DND-41 (cell line): ENCODE results near the gene BAHCC1.

ENCODE experiments used
- ATAC-seq: fragments of 200-7000 bp; cut with Tn5 transposase; 3 replicates; pipeline ENCODE4 v1.9.1; 2021; ENCODE audit warnings: low read depth; ENCODE audit not compliant: insufficient read depth
- DNase-seq: peaks from one replicate; pipeline ENCODE4 v3.0.0-alpha.2; 2020
- H2AFZ ChIP-seq: 2 replicates; pipeline ENCODE4 v1.6.0; 2012; ENCODE audit warnings: low read depth, low read length
- H3K27ac ChIP-seq: 2 replicates; pipeline ENCODE4 v1.5.1; 2012; ENCODE audit warnings: low read length, inconsistent platforms
- H3K27me3 ChIP-seq: fragments of 200-600 bp; sonication (generic); 2 replicates; pipeline ENCODE4 v1.6.0; 2012; ENCODE audit warnings: low read length, mild to moderate bottlenecking, inconsistent platforms; ENCODE audit not compliant: insufficient read depth, poor library complexity
- H3K36me3 ChIP-seq: 2 replicates; pipeline ENCODE4 v1.5.1; 2012; ENCODE audit warnings: low read length, inconsistent platforms; ENCODE audit not compliant: insufficient read depth
- H3K4me1 ChIP-seq: 2 replicates; pipeline ENCODE4 v1.5.1; 2012; ENCODE audit warnings: mild to moderate bottlenecking, low read length; ENCODE audit not compliant: insufficient read depth
- H3K4me2 ChIP-seq: 2 replicates; pipeline ENCODE4 v1.6.0; 2012; ENCODE audit warnings: mild to moderate bottlenecking, moderate library complexity, low read length, inconsistent platforms; ENCODE audit not compliant: insufficient read depth
- H3K4me3 ChIP-seq, 2 experiments: fragments of 200-600 bp in 1 of 2; shearing (Covaris generic) in 1 of 2; 2 replicates each; pipeline ENCODE4 v1.5.1; 2012 to 2016; ENCODE audit warnings: inconsistent platforms in 2 of 2, low read length in 2 of 2, mild to moderate bottlenecking in 2 of 2, low read depth in 1 of 2, moderate library complexity in 1 of 2
- H3K79me2 ChIP-seq: 2 replicates; pipeline ENCODE4 v1.6.0; 2012; ENCODE audit warnings: low read length, inconsistent platforms; ENCODE audit not compliant: insufficient read depth
- H3K9ac ChIP-seq: 2 replicates; pipeline ENCODE4 v1.6.0; 2012; ENCODE audit warnings: low read depth, mild to moderate bottlenecking, inconsistent platforms, low read length, moderate library complexity
- H3K9me3 ChIP-seq: 2 replicates; pipeline ENCODE4 v1.5.1; 2012; ENCODE audit warnings: low read length, moderate library complexity, mild to moderate bottlenecking, inconsistent platforms; ENCODE audit not compliant: insufficient read depth, severe bottlenecking
- H4K20me1 ChIP-seq: 2 replicates; pipeline ENCODE4 v1.6.0; 2012; ENCODE audit warnings: low read length; ENCODE audit not compliant: insufficient read depth
- CTCF ChIP-seq: IDR thresholded peaks from 2 replicates; pipeline ENCODE4 v1.5.1; 2012; ENCODE audit warnings: borderline replicate concordance, low read length, moderate library complexity, mild to moderate bottlenecking; ENCODE audit not compliant: poor library complexity, severe bottlenecking; ENCODE audit errors: extremely low read depth
- EZH2 ChIP-seq: IDR thresholded peaks from 3 replicates; pipeline ENCODE4 v1.6.1; 2012; ENCODE audit warnings: borderline replicate concordance, low read depth, mild to moderate bottlenecking, moderate library complexity, low read length, inconsistent platforms; ENCODE audit not compliant: severe bottlenecking

Gene BAHCC1

GRCh38 chr17:81483862-81484194 is 88.6 kb downstream of the BAHCC1 start:
- TF ChIP-seq EZH2 (no peak), CTCF (no peak)
- Histone ChIP-seq H2AFZ (peak overlapping the region; percentile 91), H3K27ac (peak overlapping the region; percentile 74), H3K4me1 (peaks cover 77% of the 10 kb centered on the region), H3K27me3 (no peaks in the 10 kb centered on the region), H3K79me2 (peaks cover 21% of the 10 kb centered on the region), H4K20me1 (no peaks in the 10 kb centered on the region), H3K4me2 (peak overlapping the region; percentile 85), H3K9me3 (no peaks in the 10 kb centered on the region), H3K4me3 (peak overlapping the region; percentile 17 to 69; a peak in 3 of 4 replicates), H3K36me3 (no peaks in the 10 kb centered on the region; the same call in 1 of the 2 replicates), H3K9ac (peak overlapping the region; percentile 77)
- peak; percentile 10 for ATAC-seq
- DNase-seq, result peak; percentile 56

- H3K36me3 ChIP-seq, result no peaks in the 10 kb centered on the region; the same call in 1 of the 2 replicates
- peak overlapping the region; percentile 85 for H3K4me2 ChIP-seq
- peak overlapping the region; percentile 77 for H3K9ac ChIP-seq
- ATAC-seq (peak; percentile 46), DNase-seq (peak; percentile 91)
- no peaks in the 10 kb centered on the region for H3K27me3 ChIP-seq
- H3K4me3 ChIP-seq, result peak overlapping the region; percentile 17 to 69; a peak in 3 of 4 replicates
- no peaks in the 10 kb centered on the region for H4K20me1 ChIP-seq
- H3K79me2 ChIP-seq, result peaks cover 21% of the 10 kb centered on the region
- peaks cover 80% of the 10 kb centered on the region for H3K4me1 ChIP-seq
- TF ChIP-seq CTCF (peak; percentile 93), EZH2 (no peak)
- H3K27ac ChIP-seq, result peak overlapping the region; percentile 77
- no peaks in the 10 kb centered on the region for H3K9me3 ChIP-seq
- peak overlapping the region; percentile 92 for H2AFZ ChIP-seq
Observed at GRCh38 chr17:81484195-81484979, 89.1 kb downstream of the BAHCC1 start.

GRCh38 chr17:81486199-81486810 is 91.0 kb downstream of the BAHCC1 start:
- H3K27me3 ChIP-seq, result no peaks in the 10 kb centered on the region
- peaks cover 21% of the 10 kb centered on the region for H3K79me2 ChIP-seq
- ATAC-seq, result no peak
- H3K4me1 ChIP-seq, result peaks cover 73% of the 10 kb centered on the region
- TF ChIP-seq EZH2 (no peak), CTCF (no peak)
- no peaks in the 10 kb centered on the region for H4K20me1 ChIP-seq
- H3K9me3 ChIP-seq, result no peaks in the 10 kb centered on the region
- H3K36me3 ChIP-seq, result no peaks in the 10 kb centered on the region; the same call in 1 of the 2 replicates
- peak overlapping the region; percentile 99; the same call in 1 of the 2 replicates for H3K4me2 ChIP-seq
- H3K9ac ChIP-seq, result peak overlapping the region; percentile 98; the same call in 1 of the 2 replicates
- no peak for DNase-seq
- H3K27ac ChIP-seq, result no peak overlapping the region
- H3K4me3 ChIP-seq, result no peak overlapping the region
- H2AFZ ChIP-seq, result no peak overlapping the region
